ENCODE results near the gene TMEM144. TPM values are rescaled to one million over a fixed set of nuclear protein-coding genes. Genes with fewer than 3 reads are reported as not detected.

TMEM144 gene
- total and polyA plus RNA-seq, 2 experiments from 2014 or later, result 1.6 to 2.4 TPM

DNA sequence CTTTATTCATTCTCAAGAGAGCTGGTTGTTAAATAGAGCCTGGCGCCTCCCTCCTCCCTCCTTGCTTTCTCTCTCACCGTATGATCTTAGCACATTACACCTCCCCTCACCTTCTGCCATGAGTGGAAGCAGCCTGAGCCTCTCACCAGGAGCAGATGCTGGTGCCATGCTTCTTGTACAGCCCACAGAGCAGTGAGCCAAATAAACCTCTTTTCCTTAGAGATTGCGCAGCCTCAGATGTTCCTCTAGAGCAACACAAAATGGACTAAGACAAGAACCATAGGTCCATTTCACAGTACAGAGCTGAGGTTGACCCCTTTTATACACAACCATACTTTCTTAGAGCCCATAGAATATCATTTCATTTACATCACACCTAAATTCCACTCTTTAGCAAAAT is 10.1 kb upstream of the TMEM144 start:
- H4K20me1 ChIP-seq (ENCODE audit: insufficient read depth), result no peaks in the 10 kb centered on the region
- H3K36me3 ChIP-seq (ENCODE audit: low read depth), result no peaks in the 10 kb centered on the region
- DNase-seq, result no peak
- no peaks in the 10 kb centered on the region for H3F3A ChIP-seq (ENCODE audit: insufficient read depth)
- H3K9me2 ChIP-seq (ENCODE audit: insufficient read depth), result no peaks in the 10 kb centered on the region
- H3K4me3 ChIP-seq, result no peak overlapping the region
- no peak overlapping the region for H2AFZ ChIP-seq
- no peaks in the 10 kb centered on the region for H3K4me1 ChIP-seq (ENCODE audit: insufficient read depth)
- in situ Hi-C loops (cut with MboI), result no loop called here
- H3K9me3 ChIP-seq (ENCODE audit: low read depth), result no peaks in the 10 kb centered on the region
- H3K9ac ChIP-seq, result no peak overlapping the region
- H3K4me2 ChIP-seq (ENCODE audit: unreplicated experiment), result no peak overlapping the region
- no peak overlapping the region for H3K27ac ChIP-seq
- H3K27me3 ChIP-seq (replicated peaks; ENCODE audit: insufficient read depth), result no peaks in the 10 kb centered on the region; the same call in 1 of the 2 replicates
- no peaks in the 10 kb centered on the region for H3K79me2 ChIP-seq (ENCODE audit: insufficient read depth)
- TF ChIP-seq EZH2phosphoT487 (IDR thresholded peaks at IDR 0.05; ENCODE audit: insufficient read depth, low read depth) (no peak), EZH2 (IDR thresholded peaks at IDR 0.05; ENCODE audit: insufficient read depth, poor library complexity, severe bottlenecking) (no peak)
- 75 to 79% methylated on average over 3 of the region's 3 CpGs for WGBS, 2 experiments (ENCODE audit: low coverage in 1 of 2, low lambda C conversion rate in 2 of 2, missing lambda C conversion rate in 2 of 2)

DNA sequence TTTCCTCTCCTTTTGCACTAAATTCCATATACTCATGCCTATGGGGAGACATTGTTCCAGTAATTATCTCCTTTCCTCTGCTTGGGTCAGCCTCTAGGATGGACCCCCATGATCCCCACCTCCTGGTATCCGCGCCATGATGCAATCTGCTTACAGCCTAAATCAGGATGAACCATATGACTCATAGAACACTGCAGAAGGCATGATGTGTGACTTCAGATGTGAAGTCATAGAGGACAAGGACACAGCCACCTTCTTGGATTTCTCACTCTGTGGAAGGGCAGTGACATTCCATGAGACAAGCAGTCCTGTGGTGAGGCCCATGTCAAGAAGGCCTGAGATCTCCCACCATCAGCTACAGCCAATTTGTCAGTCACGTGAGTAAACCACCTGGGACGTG is 9.0 kb upstream of the TMEM144 start:
- Histone ChIP-seq H3K4me1 (ENCODE audit: insufficient read depth) (no peaks in the 10 kb centered on the region), H4K20me1 (ENCODE audit: insufficient read depth) (no peaks in the 10 kb centered on the region), H3K9me2 (ENCODE audit: insufficient read depth) (no peaks in the 10 kb centered on the region), H3K9me3 (ENCODE audit: low read depth) (no peaks in the 10 kb centered on the region), H3K27ac (no peak overlapping the region), H3K9ac (no peak overlapping the region), H3K79me2 (ENCODE audit: insufficient read depth) (no peaks in the 10 kb centered on the region), H3K36me3 (ENCODE audit: low read depth) (no peaks in the 10 kb centered on the region), H3K4me3 (no peak overlapping the region), H3F3A (ENCODE audit: insufficient read depth) (no peaks in the 10 kb centered on the region), H2AFZ (no peak overlapping the region), H3K4me2 (ENCODE audit: unreplicated experiment) (no peak overlapping the region), H3K27me3 (replicated peaks; ENCODE audit: insufficient read depth) (no peaks in the 10 kb centered on the region; the same call in 1 of the 2 replicates)
- in situ Hi-C loops (cut with MboI), result no loop called here
- DNase-seq, result no peak
- WGBS, 2 experiments (ENCODE audit: low coverage in 1 of 2, low lambda C conversion rate in 2 of 2, missing lambda C conversion rate in 2 of 2), result 95 to 99% methylated on average over 4 of the region's 4 CpGs
- TF ChIP-seq EZH2 (IDR thresholded peaks at IDR 0.05; ENCODE audit: insufficient read depth, poor library complexity, severe bottlenecking), result no peak
- no peak for TF ChIP-seq EZH2phosphoT487 (IDR thresholded peaks at IDR 0.05; ENCODE audit: insufficient read depth, low read depth)

DNA sequence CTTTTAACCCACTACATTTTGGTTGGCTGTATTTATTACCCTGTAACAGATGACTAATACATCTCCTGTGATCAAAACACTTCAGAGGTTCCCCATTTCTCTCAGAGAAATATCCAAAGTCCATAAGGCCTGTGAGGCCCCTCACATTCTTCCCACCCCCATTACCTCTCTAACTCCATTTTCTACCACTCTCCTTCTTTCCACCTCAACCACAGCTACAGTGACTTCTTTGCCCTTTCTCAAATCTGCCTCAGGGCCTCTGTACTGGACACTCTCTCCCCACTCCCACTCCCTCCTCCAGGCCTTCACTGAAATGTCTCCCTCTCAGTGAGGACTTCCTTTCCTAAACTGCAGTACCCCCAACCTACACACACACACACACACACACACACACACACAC is 8.4 kb upstream of the TMEM144 start:
- in situ Hi-C loops (cut with MboI), result no loop called here

DNA sequence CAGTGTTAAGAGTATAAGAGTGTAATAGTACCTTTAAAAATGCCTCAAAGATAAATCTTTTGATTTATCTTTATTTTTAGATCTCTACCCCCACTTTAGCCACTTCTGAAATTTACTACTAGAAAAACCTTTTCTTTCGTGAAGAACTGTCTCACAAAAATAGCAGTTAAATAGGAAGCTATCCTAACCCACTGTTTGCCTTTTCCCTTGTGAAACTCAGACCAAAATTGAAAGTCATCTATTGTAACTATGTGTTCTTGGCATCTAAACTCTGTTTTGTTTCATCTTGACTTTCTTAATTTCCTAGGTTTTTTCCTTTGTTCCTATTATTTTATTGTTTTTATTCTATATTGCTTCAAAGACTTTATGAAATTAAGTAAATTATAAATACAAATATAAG is 7.8 kb upstream of the TMEM144 start:
- in situ Hi-C loops (cut with MboI), result no loop called here
- H3K4me2 ChIP-seq (ENCODE audit: unreplicated experiment), result no peak overlapping the region
- H3F3A ChIP-seq (ENCODE audit: insufficient read depth), result peaks cover 4% of the 10 kb centered on the region; the same call in 1 of the 2 replicates
- no peaks in the 10 kb centered on the region for H3K36me3 ChIP-seq (ENCODE audit: low read depth)
- DNase-seq, result no peak
- H3K4me1 ChIP-seq (ENCODE audit: insufficient read depth), result no peaks in the 10 kb centered on the region
- WGBS, 2 experiments (ENCODE audit: low coverage in 1 of 2, low lambda C conversion rate in 2 of 2, missing lambda C conversion rate in 2 of 2), result 70 to 75% methylated on average over 1 of the region's 1 CpG
- no peaks in the 10 kb centered on the region for H4K20me1 ChIP-seq (ENCODE audit: insufficient read depth)
- no peaks in the 10 kb centered on the region for H3K27me3 ChIP-seq (replicated peaks; ENCODE audit: insufficient read depth)
- no peaks in the 10 kb centered on the region for H3K79me2 ChIP-seq (ENCODE audit: insufficient read depth)
- H3K9ac ChIP-seq, result no peak overlapping the region
- H3K27ac ChIP-seq, result no peak overlapping the region
- H3K9me3 ChIP-seq (ENCODE audit: low read depth), result no peaks in the 10 kb centered on the region
- H3K4me3 ChIP-seq, result no peak overlapping the region
- no peaks in the 10 kb centered on the region for H3K9me2 ChIP-seq (ENCODE audit: insufficient read depth)
- TF ChIP-seq EZH2 (IDR thresholded peaks at IDR 0.05; ENCODE audit: insufficient read depth, poor library complexity, severe bottlenecking), result no peak
- TF ChIP-seq EZH2phosphoT487 (IDR thresholded peaks at IDR 0.05; ENCODE audit: insufficient read depth, low read depth), result no peak
- H2AFZ ChIP-seq, result no peak overlapping the region; the same call in 1 of the 2 replicates

More for the DNA sequence above, 8.4 kb upstream of the TMEM144 start:
- H3K79me2 ChIP-seq (ENCODE audit: insufficient read depth), result no peaks in the 10 kb centered on the region
- peaks cover 2% of the 10 kb centered on the region; the same call in 1 of the 2 replicates for H3F3A ChIP-seq (ENCODE audit: insufficient read depth)
- H3K4me2 ChIP-seq (ENCODE audit: unreplicated experiment), result no peak overlapping the region
- H3K27ac ChIP-seq, result no peak overlapping the region
- H3K36me3 ChIP-seq (ENCODE audit: low read depth), result no peaks in the 10 kb centered on the region
- H3K9me3 ChIP-seq (ENCODE audit: low read depth), result no peaks in the 10 kb centered on the region
- H3K4me3 ChIP-seq, result no peak overlapping the region
- no peaks in the 10 kb centered on the region for H3K4me1 ChIP-seq (ENCODE audit: insufficient read depth)
- no peaks in the 10 kb centered on the region; the same call in 1 of the 2 replicates for H3K27me3 ChIP-seq (replicated peaks; ENCODE audit: insufficient read depth)
- DNase-seq, result no peak
- TF ChIP-seq EZH2 (IDR thresholded peaks at IDR 0.05; ENCODE audit: insufficient read depth, poor library complexity, severe bottlenecking) (no peak), EZH2phosphoT487 (IDR thresholded peaks at IDR 0.05; ENCODE audit: insufficient read depth, low read depth) (no peak)
- H3K9ac ChIP-seq, result no peak overlapping the region
- H3K9me2 ChIP-seq (ENCODE audit: insufficient read depth), result no peaks in the 10 kb centered on the region
- no peak overlapping the region for H2AFZ ChIP-seq
- no peaks in the 10 kb centered on the region for H4K20me1 ChIP-seq (ENCODE audit: insufficient read depth)

DNA sequence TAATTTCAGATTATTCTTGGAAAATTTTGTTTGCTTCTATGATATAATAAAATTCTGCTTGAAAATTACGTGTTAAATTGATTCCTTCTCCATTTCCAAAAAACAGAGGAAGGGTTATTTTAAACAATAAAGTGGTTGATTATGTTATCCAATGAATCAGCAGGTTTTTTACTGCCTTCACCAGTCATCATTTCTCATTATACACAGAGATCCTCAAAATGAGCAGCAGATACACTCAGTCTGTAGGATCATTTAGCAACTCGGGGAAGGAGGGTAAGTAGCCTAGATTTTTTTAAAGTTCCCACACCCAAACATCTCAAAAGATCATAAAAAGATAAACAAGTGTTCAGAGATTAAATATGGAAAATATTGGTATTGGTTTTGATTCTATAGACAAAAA is 6.8 kb upstream of the TMEM144 start:
- no peak for DNase-seq
- Histone ChIP-seq H3K27me3 (replicated peaks; ENCODE audit: insufficient read depth) (no peaks in the 10 kb centered on the region), H3K79me2 (ENCODE audit: insufficient read depth) (no peaks in the 10 kb centered on the region), H3K9ac (no peak overlapping the region), H3K9me3 (ENCODE audit: low read depth) (no peaks in the 10 kb centered on the region), H3K4me2 (ENCODE audit: unreplicated experiment) (no peak overlapping the region), H3K9me2 (ENCODE audit: insufficient read depth) (no peaks in the 10 kb centered on the region), H4K20me1 (ENCODE audit: insufficient read depth) (no peaks in the 10 kb centered on the region), H3K4me1 (ENCODE audit: insufficient read depth) (no peaks in the 10 kb centered on the region), H3K4me3 (no peak overlapping the region), H3K36me3 (ENCODE audit: low read depth) (no peaks in the 10 kb centered on the region), H3K27ac (no peak overlapping the region), H2AFZ (no peak overlapping the region), H3F3A (ENCODE audit: insufficient read depth) (peaks cover 4% of the 10 kb centered on the region; the same call in 1 of the 2 replicates)
- TF ChIP-seq EZH2 (IDR thresholded peaks at IDR 0.05; ENCODE audit: insufficient read depth, poor library complexity, severe bottlenecking), result no peak
- TF ChIP-seq EZH2phosphoT487 (IDR thresholded peaks at IDR 0.05; ENCODE audit: insufficient read depth, low read depth), result no peak
- 69 to 72% methylated on average over 2 of the region's 2 CpGs for WGBS, 2 experiments (ENCODE audit: low coverage in 1 of 2, low lambda C conversion rate in 2 of 2, missing lambda C conversion rate in 2 of 2)
- in situ Hi-C loops (cut with MboI), result no loop called here

Measured in GM23248 (cell line).